K562 (cell line): ENCODE results near the gene LTO1.

Source experiments
- BHLHE40 ChIP-seq: IDR thresholded peaks from 2 replicates; pipeline ENCODE4 v1.6.1; 2011; ENCODE audit warnings: low read length, improper control_type of control experiment
- CBX2 ChIP-seq: fragments of 200-600 bp; sonication (generic); IDR thresholded peaks from one replicate; pipeline ENCODE4 v1.6.1; 2012; ENCODE audit warnings: mild to moderate bottlenecking, low read length, inconsistent platforms; ENCODE audit not compliant: insufficient read depth, poor library complexity, severe bottlenecking
- GABPB1 ChIP-seq: sonication (generic); formaldehyde crosslinking; IDR thresholded peaks from 2 replicates; pipeline ENCODE4 v1.8.0; 2022; ENCODE audit warnings: mild to moderate bottlenecking, missing genetic modification reagents
- MECOM ChIP-seq: fragments of 250-450 bp; sonication (Bioruptor Pico); IDR thresholded peaks from 2 replicates; pipeline ENCODE4 v1.8.0; 2022; ENCODE audit warnings: inconsistent platforms
- RAD21 ChIP-seq, 2 experiments: fragments of 250-450 bp in 1 of 2; fragments of 450-650 bp in 1 of 2; sonication (Bioruptor Pico) in 1 of 2; formaldehyde crosslinking in 1 of 2; IDR thresholded peaks in 1 of 2; conservative IDR thresholded peaks in 1 of 2; 2 replicates each; pipeline versions ENCODE4 v1.4.0 to v1.8.0; 2020 to 2022; ENCODE audit warnings: mild to moderate bottlenecking in 2 of 2, moderate library complexity in 1 of 2
- TGIF2 ChIP-seq: sonication (generic); formaldehyde crosslinking; IDR thresholded peaks from 2 replicates; pipeline ENCODE4 v1.8.1; 2022; ENCODE audit warnings: mild to moderate bottlenecking, missing genetic modification reagents, moderate library complexity
- ZNF79 ChIP-seq: fragments of 250-450 bp; sonication (Bioruptor Pico); IDR thresholded peaks from 2 replicates; pipeline ENCODE4 v1.4.0; 2020; ENCODE audit warnings: low read depth, mild to moderate bottlenecking, moderate library complexity
- TF ChIP-seq, protein P1 (sequence below): fragments of 250-450 bp; sonication (Bioruptor Pico); IDR thresholded peaks from 2 replicates; pipeline ENCODE4 v1.8.0; 2021; ENCODE audit warnings: borderline replicate concordance, mild to moderate bottlenecking, moderate library complexity; ENCODE audit not compliant: poor library complexity, severe bottlenecking
- TF ChIP-seq, protein P2 (sequence below), 3 experiments: IDR thresholded peaks in 2 of 3; conservative IDR thresholded peaks in 1 of 3; 2 replicates each; pipeline ENCODE4 v1.5.1; 2011 to 2012; ENCODE audit warnings: low read length in 3 of 3, mild to moderate bottlenecking in 3 of 3, control low read depth in 2 of 3, improper control_type of control experiment in 1 of 3, inconsistent platforms in 1 of 3, low read depth in 1 of 3, mixed read lengths in 1 of 3, moderate library complexity in 1 of 3; ENCODE audit not compliant: insufficient read depth in 2 of 3
- TF ChIP-seq, protein P3 (sequence below): sonication (generic); formaldehyde crosslinking; IDR thresholded peaks from 2 replicates; pipeline ENCODE4 v1.8.1; 2023; ENCODE audit warnings: mild to moderate bottlenecking, missing genetic modification reagents
- TF ChIP-seq, protein P4 (sequence below): sonication (generic); formaldehyde crosslinking; IDR thresholded peaks from 2 replicates; pipeline ENCODE4 v1.9.0; 2022; ENCODE audit warnings: mild to moderate bottlenecking, missing genetic modification reagents

DNA sequence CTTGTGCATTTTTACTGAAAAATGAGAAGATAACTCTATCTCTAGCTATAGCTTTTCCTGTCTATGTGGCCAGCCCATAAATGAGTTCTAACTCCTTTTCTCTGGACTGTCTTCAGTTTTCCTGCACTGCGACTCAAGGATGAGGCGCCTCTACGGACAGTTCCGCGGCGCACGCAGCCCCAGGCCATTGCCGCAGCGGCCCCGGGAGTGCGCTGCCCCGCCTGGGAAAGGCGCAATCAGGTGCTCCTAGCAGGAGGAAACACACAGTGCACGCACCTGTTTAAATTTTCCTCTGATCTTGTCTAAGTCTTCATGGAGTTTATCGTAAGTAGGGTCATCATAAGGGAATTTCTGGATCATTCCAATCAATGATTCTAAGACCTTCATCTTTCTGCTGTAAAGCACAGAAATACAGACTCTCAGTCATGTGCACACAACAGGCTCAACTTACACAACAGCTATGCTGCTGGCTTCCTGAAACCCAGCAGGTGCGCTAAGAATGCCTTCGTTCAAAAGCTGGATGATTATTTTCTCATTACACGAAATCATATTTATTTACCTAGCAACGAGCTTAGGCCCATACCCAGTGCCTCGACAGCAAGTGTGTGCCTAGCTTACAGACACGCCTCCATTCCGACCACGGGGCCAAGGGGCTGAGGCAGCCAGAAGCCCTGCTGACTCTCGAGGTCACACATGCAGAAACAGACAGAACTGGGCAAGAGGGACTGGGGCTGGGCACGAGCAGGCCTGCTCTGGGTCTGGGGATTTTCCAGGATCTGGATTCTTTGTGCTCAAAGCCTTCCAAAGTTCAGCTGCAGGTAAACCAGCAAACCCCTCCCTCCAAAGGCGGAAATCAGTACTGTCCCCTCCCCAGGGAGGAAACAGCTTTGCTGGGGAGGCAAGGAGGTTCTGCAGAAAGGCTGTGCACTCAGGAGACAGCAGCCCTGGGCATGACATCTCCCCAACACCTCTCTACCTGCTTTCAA lies 7.2 kb downstream of the LTO1 start:
- TF ChIP-seq, protein P1, sequence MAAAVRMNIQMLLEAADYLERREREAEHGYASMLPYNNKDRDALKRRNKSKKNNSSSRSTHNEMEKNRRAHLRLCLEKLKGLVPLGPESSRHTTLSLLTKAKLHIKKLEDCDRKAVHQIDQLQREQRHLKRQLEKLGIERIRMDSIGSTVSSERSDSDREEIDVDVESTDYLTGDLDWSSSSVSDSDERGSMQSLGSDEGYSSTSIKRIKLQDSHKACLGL = no peak
- TF ChIP-seq GABPB1 (CRISPR knock-in tag) (no peak), CBX2 (no peak), ZNF79 (no peak), RAD21 (CRISPR knock-in tag; conservative IDR thresholded peaks at IDR 0.05 in 1 of 2, IDR thresholded peaks at IDR 0.05 in 1 of 2) (no peak), MECOM (CRISPR knock-in tag) (no peak), TGIF2 (no peak), BHLHE40 (no peak)
- TF ChIP-seq, protein P2, sequence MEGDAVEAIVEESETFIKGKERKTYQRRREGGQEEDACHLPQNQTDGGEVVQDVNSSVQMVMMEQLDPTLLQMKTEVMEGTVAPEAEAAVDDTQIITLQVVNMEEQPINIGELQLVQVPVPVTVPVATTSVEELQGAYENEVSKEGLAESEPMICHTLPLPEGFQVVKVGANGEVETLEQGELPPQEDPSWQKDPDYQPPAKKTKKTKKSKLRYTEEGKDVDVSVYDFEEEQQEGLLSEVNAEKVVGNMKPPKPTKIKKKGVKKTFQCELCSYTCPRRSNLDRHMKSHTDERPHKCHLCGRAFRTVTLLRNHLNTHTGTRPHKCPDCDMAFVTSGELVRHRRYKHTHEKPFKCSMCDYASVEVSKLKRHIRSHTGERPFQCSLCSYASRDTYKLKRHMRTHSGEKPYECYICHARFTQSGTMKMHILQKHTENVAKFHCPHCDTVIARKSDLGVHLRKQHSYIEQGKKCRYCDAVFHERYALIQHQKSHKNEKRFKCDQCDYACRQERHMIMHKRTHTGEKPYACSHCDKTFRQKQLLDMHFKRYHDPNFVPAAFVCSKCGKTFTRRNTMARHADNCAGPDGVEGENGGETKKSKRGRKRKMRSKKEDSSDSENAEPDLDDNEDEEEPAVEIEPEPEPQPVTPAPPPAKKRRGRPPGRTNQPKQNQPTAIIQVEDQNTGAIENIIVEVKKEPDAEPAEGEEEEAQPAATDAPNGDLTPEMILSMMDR (IDR thresholded peaks at IDR 0.05 in 2 of 3, conservative IDR thresholded peaks at IDR 0.05 in 1 of 3; ENCODE audit: insufficient read depth in 2 of 3, low read depth in 1 of 3, low read length in 3 of 3) = no peak
- TF ChIP-seq, protein P3, sequence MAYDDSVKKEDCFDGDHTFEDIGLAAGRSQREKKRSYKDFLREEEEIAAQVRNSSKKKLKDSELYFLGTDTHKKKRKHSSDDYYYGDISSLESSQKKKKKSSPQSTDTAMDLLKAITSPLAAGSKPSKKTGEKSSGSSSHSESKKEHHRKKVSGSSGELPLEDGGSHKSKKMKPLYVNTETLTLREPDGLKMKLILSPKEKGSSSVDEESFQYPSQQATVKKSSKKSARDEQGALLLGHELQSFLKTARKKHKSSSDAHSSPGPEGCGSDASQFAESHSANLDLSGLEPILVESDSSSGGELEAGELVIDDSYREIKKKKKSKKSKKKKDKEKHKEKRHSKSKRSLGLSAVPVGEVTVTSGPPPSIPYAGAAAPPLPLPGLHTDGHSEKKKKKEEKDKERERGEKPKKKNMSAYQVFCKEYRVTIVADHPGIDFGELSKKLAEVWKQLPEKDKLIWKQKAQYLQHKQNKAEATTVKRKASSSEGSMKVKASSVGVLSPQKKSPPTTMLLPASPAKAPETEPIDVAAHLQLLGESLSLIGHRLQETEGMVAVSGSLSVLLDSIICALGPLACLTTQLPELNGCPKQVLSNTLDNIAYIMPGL (CRISPR knock-in tag) = no peak
- TF ChIP-seq, protein P4, sequence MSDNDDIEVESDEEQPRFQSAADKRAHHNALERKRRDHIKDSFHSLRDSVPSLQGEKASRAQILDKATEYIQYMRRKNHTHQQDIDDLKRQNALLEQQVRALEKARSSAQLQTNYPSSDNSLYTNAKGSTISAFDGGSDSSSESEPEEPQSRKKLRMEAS = no peak
